ENCODE measurements around the gene GPATCH2L.

GPATCH2L gene

GRCh38 chr14:76217179-76217578 is 65.5 kb downstream of the GPATCH2L start:
- Histone ChIP-seq H3K9me3 (no peaks in the 10 kb centered on the region), H3K36me3 (no peaks in the 10 kb centered on the region), H3K4me1 (ENCODE audit: control insufficient read depth in 1 of 2, insufficient read depth in 1 of 2, low read depth in 1 of 2, low read length in 1 of 2) (no peaks in the 10 kb centered on the region), H3K27ac (no peak overlapping the region), H3K27me3 (no peaks in the 10 kb centered on the region), H3K4me3 (ENCODE audit: low read depth in 1 of 2, low read length in 1 of 2) (no peak overlapping the region)
- TF ChIP-seq CTCF (IDR thresholded peaks at IDR 0.05) = no peak

- H3K27me3 ChIP-seq = no peaks in the 10 kb centered on the region
- no peaks in the 10 kb centered on the region for H3K36me3 ChIP-seq
- H3K4me3 ChIP-seq (ENCODE audit: low read depth in 1 of 2, low read length in 1 of 2) = no peak overlapping the region
- H3K27ac ChIP-seq = no peak overlapping the region
- no peaks in the 10 kb centered on the region for H3K4me1 ChIP-seq (ENCODE audit: control insufficient read depth in 1 of 2, insufficient read depth in 1 of 2, low read depth in 1 of 2, low read length in 1 of 2)
- no peak for TF ChIP-seq CTCF (IDR thresholded peaks at IDR 0.05)
- no peaks in the 10 kb centered on the region for H3K9me3 ChIP-seq
These were observed 66.9 kb downstream of the GPATCH2L start for GRCh38 chr14:76218662-76219061.

GRCh38 chr14:76219873-76220272 is 68.2 kb downstream of the GPATCH2L start:
- no peak overlapping the region for H3K27ac ChIP-seq
- no peak overlapping the region for H3K4me3 ChIP-seq (ENCODE audit: low read depth in 1 of 2, low read length in 1 of 2)
- TF ChIP-seq CTCF (IDR thresholded peaks at IDR 0.05) = no peak
- no peaks in the 10 kb centered on the region for H3K4me1 ChIP-seq (ENCODE audit: control insufficient read depth in 1 of 2, insufficient read depth in 1 of 2, low read depth in 1 of 2, low read length in 1 of 2)
- H3K27me3 ChIP-seq = no peaks in the 10 kb centered on the region
- H3K36me3 ChIP-seq = no peaks in the 10 kb centered on the region
- no peaks in the 10 kb centered on the region for H3K9me3 ChIP-seq

- H3K36me3 ChIP-seq = no peaks in the 10 kb centered on the region
- no peak overlapping the region for H3K27ac ChIP-seq
- no peak for TF ChIP-seq CTCF (IDR thresholded peaks at IDR 0.05)
- no peak overlapping the region for H3K4me3 ChIP-seq (ENCODE audit: low read depth in 1 of 2, low read length in 1 of 2)
- no peaks in the 10 kb centered on the region for H3K27me3 ChIP-seq
- no peaks in the 10 kb centered on the region for H3K9me3 ChIP-seq
- H3K4me1 ChIP-seq (ENCODE audit: control insufficient read depth in 1 of 2, insufficient read depth in 1 of 2, low read depth in 1 of 2, low read length in 1 of 2) = no peaks in the 10 kb centered on the region
These were observed 75.8 kb downstream of the GPATCH2L start for GRCh38 chr14:76227450-76228050.

- Histone ChIP-seq H3K27ac (no peak overlapping the region), H3K9me3 (no peaks in the 10 kb centered on the region), H3K4me1 (ENCODE audit: control insufficient read depth in 1 of 2, insufficient read depth in 1 of 2, low read depth in 1 of 2, low read length in 1 of 2) (no peaks in the 10 kb centered on the region), H3K27me3 (no peaks in the 10 kb centered on the region), H3K36me3 (no peaks in the 10 kb centered on the region), H3K4me3 (ENCODE audit: low read depth in 1 of 2, low read length in 1 of 2) (no peak overlapping the region)
- TF ChIP-seq CTCF (IDR thresholded peaks at IDR 0.05) = no peak
These were observed 76.4 kb downstream of the GPATCH2L start for GRCh38 chr14:76228138-76228537.

- no peak for TF ChIP-seq CTCF (IDR thresholded peaks at IDR 0.05)
- Histone ChIP-seq H3K27me3 (no peaks in the 10 kb centered on the region), H3K27ac (no peak overlapping the region), H3K4me3 (ENCODE audit: low read depth in 1 of 2, low read length in 1 of 2) (no peak overlapping the region), H3K36me3 (no peaks in the 10 kb centered on the region), H3K4me1 (ENCODE audit: control insufficient read depth in 1 of 2, insufficient read depth in 1 of 2, low read depth in 1 of 2, low read length in 1 of 2) (no peaks in the 10 kb centered on the region), H3K9me3 (no peaks in the 10 kb centered on the region)
These were observed 81.1 kb downstream of the GPATCH2L start for GRCh38 chr14:76232800-76233199.

All from neutrophil (primary cell).